HG02763 (cell line): Measurements from ENCODE around the gene ING2.
"Not testable (repeated sequence)": the region's sequence is repeated elsewhere in the genome, so short reads cannot be mapped to it uniquely, and the experiment has no call there.

Experiments
- ATAC-seq: cut with Tn5 transposase; IDR thresholded peaks from one replicate; pipeline ENCODE4 v1.9.1; 2021; ENCODE audit warnings: mild to moderate bottlenecking, moderate library complexity; ENCODE audit not compliant: unreplicated experiment

Gene ING2

GRCh38 chr4:183546376-183546775, 41.5 kb downstream of the ING2 start:
- no peak for ATAC-seq

DNA sequence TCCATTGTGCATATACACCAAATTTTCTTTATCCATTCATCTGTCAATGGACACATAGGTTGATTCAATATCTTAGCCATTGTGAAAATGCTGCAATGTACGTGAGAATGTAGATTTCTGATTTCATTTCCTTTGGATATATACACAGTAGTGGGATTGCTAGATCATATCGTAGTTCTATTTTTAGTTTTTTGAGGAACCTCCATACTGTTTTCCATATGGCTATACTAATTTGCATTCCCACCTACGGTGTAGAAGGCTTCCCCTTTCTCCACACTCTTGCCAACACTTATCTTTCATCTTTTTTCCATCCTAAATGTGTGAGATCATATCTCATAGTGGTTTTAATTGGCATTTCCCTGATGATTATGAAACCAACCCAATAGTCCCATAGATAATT, 43.4 kb downstream of the ING2 start:
- no peak for ATAC-seq

DNA sequence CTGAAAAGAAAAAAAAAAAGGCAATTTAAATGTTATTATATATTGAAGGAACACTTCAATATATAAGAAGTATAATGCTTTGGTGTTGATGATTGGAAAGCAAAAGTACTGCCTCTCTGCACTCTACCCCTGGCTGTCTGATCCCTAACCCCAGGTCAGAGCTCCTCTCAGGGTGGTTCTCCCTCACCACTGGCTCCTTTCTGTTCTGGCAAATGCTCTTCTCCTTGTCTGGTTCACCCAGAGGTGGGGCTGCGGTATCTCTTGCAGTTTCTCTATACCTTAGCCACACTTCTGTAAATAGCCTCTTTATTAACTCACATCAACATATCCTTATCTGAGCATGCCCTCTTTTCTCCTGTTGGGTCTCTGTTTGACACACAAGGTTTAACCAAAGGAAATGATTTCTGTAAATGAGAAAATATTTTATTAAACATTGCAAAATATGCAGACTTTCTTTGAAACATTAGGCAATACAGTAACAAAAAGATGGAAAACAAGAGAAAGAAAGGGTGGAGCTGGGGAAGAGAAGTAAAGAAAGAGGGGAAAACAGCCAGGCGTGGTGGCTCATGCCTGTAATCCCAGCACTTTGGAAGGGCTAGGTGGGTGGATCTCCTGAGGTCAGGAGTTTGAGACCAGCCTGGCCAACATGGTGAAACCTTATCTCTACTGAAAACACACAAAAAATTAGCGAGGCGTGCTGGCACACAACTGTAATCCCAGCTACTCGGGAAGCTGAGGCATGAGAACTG, 45.7 kb downstream of the ING2 start:
- ATAC-seq = no peak

- ATAC-seq = no peak
Measured at GRCh38 chr4:183552274-183553146, 47.7 kb downstream of the ING2 start.

- not testable (repeated sequence) for ATAC-seq
Measured at GRCh38 chr4:183553147-183553478, 48.3 kb downstream of the ING2 start.

- no peak for ATAC-seq
Measured at GRCh38 chr4:183553601-183554345, 48.9 kb downstream of the ING2 start.

DNA sequence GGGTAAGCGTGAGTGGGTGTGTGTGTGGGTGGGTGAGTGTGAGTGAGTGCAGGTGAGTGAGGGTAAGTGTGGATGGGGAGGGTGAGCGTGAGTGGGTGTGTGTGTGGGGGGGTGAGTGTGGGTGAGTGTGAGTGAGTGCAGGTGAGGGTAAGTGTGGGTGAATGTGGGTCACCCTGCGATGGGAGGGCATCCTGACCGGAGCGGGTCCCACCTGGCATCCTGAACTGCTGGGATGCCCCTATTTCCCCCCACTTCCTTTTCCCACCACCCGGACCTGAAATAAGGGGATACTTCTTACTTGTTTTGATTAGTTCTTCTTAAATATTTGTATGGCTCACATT, 49.5 kb downstream of the ING2 start:
- ATAC-seq = no peak

DNA sequence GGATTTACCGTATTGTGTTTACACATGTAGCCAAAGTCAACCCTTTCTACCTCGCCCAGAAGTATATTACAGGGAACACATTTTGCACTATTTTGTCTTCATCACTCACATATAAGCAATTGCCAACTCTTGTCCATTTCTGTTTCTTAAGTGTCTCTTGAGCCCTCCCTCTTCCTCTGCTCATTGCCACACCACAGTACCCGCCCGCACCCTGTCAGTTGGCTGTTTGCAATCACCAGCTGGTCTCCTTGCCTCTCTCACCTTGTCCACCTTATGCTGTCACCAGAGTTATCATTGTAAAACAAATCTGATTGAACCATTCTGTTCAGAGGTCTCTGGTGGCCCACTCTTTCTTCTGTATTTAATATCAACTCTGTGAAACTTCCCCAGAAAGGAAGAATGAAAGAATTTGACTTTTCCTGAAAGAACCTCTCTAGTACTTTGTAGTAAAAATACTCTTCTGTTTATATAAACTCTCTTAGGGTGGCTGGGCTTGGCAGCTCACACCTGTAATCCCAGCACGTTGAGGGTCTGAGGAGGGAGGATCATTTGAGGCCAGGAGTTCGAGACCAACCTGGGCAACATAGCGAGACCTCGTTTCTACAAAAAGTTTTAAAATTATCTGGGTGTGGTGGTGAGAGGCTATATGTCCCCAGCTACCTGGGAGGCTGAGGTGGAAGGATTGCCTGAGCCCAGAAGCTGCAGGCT, 50.2 kb downstream of the ING2 start:
- no peak for ATAC-seq

DNA sequence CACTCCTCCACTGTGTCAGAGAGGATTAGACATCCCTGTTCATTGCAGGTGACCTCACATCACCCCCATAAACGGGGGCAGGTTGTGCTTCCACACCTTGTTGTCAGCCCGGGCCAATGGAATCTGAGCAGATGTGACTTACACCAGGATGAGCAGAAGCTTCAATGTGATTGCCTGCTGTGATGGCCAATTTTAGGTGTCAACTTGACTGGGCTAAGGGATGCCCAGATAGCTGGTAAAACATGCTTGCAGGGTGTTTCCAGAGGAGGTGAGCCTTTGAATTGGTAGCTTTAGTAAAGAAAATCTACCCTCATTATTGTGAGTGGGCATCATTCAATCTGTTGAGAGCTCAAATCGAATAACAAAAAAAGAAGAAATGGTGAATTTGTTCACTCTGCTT, 52.1 kb downstream of the ING2 start:
- ATAC-seq = no peak

- no peak for ATAC-seq
Measured at GRCh38 chr4:183557611-183558010, 52.8 kb downstream of the ING2 start.

DNA sequence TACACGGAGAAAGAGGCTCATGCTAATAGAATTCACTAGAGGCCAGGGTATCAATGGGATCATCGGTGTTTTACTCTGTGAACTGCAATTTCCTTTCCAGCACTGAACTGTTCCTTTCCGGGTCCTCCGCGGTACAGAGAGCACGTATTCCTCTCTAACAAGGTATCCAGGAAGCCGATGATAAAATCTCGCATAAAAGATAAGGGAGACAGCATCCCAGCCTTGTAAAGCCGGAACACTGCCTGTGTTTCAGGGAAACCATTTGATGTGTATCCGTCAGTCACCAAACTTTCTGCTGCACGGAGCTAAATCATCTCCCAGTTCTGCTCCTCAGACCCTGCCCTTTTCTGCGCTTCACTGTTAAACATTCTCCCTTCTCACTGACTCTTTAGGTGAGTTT, 54.0 kb downstream of the ING2 start:
- ATAC-seq = no peak

DNA sequence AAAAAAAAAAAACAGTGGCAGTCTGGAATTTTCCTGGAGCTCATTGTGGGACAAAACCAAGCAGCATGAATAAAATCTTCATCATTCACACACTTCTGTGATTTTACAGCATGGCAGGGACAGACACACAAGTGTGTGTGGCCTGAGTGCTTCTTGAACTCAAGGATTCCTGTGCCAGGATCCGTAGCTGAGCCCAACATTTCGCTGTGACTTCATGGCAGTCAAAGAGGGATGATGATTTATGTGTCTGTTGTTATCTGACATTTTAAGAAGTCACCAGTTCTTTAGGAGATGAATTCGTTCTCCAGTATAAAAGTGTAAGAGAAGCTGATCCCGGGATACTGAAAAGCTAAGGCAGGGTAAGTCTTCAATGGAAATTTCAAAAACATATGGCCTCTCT, 57.0 kb downstream of the ING2 start:
- ATAC-seq = no peak
